ENCODE data around the gene CSNK2B.

Gene CSNK2B

DNA sequence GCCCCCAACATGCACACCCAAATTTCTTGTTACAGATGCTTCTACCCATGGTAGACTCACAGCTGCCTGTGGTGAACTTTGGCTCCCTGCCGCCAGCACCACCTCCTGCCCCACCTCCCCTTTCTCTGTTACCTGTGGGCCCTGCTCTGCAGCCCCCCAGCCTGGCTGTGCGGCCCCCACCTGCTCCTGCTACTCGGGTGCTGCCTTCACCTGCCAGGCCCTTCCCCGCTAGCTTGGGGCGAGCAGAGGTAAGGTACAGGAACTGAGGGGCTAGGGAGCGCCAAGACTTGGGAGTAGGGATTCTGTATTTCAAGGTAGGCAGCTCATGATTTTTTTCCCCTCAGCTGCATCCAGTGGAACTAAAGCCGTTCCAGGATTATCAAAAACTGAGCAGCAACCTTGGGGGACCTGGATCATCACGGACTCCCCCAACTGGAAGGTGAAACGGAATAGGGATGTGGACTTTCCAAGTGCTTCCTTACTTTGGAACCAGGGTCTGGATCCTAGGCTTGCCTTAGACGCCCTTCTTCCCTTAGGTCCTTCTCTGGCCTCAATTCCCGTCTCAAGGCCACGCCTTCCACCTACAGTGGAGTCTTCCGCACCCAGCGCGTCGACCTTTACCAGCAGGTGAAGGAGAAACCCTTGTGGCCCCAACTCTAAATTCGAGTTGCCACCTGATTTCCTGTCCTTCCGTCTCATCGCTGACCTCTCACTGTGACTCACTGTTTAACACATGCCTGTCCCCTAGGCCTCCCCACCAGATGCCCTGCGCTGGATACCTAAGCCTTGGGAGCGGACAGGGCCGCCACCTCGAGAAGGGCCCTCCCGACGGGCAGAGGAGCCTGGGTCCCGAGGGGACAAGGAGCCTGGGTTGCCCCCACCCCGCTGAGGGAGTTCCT lies 28.9 kb upstream of the CSNK2B start:
- no peak for DNase-seq (ENCODE audit: low read depth in 3 of 3)

GRCh38 chr6:31639043-31639442 lies 26.8 kb upstream of the CSNK2B start:
- no peak for DNase-seq (ENCODE audit: low read depth in 3 of 3)

DNA sequence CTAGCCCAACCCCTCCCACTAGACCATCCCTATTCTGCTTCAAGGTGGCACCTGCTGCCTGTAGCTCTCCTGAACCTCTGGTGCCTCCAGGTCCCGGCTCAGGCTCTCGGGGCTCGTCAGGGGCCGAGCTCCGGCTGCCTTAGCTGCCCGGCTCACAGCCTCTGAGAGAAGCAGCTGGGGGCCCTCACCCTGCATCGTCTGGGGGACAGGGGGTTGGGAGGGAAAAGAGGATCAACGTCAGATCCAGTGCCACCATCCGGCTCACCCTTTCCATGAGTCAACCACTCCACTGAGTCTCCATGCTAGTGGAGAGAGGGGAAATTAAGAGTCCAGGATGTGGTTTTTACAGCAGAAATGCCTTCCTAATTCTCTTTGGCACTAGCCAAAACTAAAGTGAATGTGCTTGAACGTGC lies 26.4 kb upstream of the CSNK2B start:
- no peak for DNase-seq (ENCODE audit: low read depth in 3 of 3)

- no peak for DNase-seq (ENCODE audit: low read depth in 3 of 3)
Measured at GRCh38 chr6:31640612-31641011, 25.3 kb upstream of the CSNK2B start.

DNA sequence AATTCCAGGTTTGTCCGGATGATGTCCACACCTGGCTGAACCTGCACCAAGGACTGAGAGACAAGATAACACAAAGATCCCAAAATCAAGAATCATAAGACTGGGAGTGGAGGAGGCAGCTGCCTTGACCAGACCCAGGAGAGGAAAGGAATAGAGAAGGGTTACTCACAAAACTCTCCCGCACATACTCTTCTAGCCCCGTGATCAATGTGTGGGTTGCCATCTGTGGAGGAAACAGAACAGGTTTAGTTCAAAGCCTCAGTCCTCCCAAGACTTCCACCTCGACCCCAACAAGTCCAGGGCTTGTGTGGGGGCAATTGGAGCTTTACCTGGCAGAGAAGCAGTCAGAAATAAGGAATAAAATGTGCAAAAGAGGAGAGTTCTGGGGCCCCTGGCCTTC lies 24.5 kb upstream of the CSNK2B start:
- no peak for DNase-seq (ENCODE audit: low read depth in 3 of 3)

GRCh38 chr6:31642798-31643570 lies 22.9 kb upstream of the CSNK2B start:
- no peak for DNase-seq (ENCODE audit: low read depth in 3 of 3)

- DNase-seq (ENCODE audit: low read depth in 3 of 3) = no peak
Measured at GRCh38 chr6:31643818-31644454, 21.9 kb upstream of the CSNK2B start.

DNA sequence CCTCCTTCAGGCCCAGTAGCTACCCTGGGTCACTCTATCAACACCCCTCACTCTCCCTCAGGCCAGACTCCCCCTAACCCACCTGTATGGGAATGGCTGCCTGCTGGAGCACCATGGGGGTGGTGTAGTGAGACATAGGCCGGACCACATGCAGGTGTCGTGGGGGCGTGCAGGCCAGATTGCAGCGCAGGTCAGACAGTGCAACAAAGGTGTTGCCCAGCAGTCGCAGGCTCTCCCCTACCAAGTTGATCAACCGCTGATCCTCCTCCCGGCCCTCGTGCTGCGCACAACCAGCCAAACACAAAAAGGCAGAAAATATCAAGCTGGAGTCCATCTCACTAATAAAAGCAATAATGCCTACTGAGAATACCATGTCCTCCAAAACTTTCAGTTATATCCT lies 20.6 kb upstream of the CSNK2B start:
- no peak for DNase-seq (ENCODE audit: low read depth in 3 of 3)

DNA sequence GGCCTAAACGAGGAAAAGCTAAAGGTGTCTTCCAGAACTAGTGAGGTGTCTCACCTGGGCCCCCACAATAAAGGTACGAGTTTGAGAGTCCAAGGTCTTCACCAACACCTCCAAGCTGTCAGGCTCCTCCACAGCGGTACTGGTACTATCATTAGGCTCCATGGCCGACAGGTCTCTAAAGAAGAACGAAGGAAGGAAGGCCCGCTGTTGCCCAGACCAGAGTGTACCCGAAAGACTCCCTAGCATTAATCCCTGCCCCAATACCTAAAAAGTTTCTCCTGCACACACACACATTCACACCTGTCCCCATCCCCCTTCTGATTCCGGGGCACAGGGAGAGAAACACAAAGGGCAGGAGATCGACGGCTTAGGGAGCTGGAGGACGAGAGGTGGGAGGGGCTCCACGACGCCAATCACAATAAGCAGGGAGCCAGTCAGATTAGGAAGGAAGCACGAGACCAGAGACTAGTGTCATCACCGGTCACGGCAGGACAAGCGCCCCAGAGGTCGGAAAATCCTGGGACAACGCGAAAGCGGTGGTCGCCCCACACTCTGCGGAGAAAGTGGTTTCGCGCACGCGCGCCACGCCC lies 14.2 kb upstream of the CSNK2B start:
- DNase-seq (ENCODE audit: low read depth in 3 of 3) = no peak

GRCh38 chr6:31652925-31653724 lies 12.8 kb upstream of the CSNK2B start:
- DNase-seq (ENCODE audit: low read depth in 3 of 3) = peak; percentile 71 to 79 (median 78)

- no peak for DNase-seq (ENCODE audit: low read depth in 3 of 3)
Measured at GRCh38 chr6:31654574-31655348, 11.1 kb upstream of the CSNK2B start.

GRCh38 chr6:31655349-31656237 lies 10.3 kb upstream of the CSNK2B start, which contains the start of gene APOM:
TSS of gene APOM (plus strand) at chr6:31655894. CDS start at chr6:31655967, 73 bp downstream.
- no peak for DNase-seq (ENCODE audit: low read depth in 3 of 3)

GRCh38 chr6:31657406-31658157 lies 8.3 kb upstream of the CSNK2B start:
- DNase-seq (ENCODE audit: low read depth in 3 of 3) = no peak

DNA sequence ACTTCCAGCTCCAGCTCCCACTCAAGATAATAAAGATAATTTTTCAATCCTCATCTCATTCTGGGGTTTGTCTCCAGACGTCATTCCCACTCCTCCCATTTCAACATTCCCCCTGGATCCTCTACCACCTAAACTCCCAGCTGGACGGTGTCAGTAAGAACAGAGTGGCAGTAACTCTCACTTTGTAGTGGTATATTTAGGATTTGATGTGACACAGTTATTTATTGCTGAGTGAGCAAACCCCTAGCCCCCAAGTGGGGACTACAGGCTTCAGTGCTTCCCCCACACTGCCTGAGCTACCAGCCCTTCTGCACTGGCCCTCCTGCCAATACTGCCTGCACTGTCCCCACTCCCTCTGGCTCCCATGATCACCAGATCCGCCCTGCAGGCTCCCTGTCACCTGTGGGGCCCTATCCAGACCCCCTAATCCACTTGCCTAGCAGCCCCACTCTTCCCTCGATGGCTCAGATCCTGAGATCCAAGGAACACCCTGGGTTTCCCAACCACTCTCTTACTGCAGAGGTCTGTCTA lies 7.7 kb upstream of the CSNK2B start:
- DNase-seq (ENCODE audit: low read depth in 3 of 3) = no peak

GRCh38 chr6:31658983-31659648 lies 6.8 kb upstream of the CSNK2B start:
- no peak for DNase-seq (ENCODE audit: low read depth in 3 of 3)

GRCh38 chr6:31659649-31660380 lies 6.1 kb upstream of the CSNK2B start:
- DNase-seq (ENCODE audit: low read depth in 3 of 3) = no peak
